DOHH2 (cell line): ENCODE results near the gene FNDC3B.

Source experiments
- H3F3A ChIP-seq: fragments of 200-600 bp; sonication (generic), shearing (Covaris generic); 2 replicates; pipeline ENCODE4 v1.6.0; 2016; ENCODE audit warnings: antibody characterized with exemption, mild to moderate bottlenecking; ENCODE audit not compliant: control insufficient read depth, insufficient read depth
- H3K27ac ChIP-seq: fragments of 200-600 bp; sonication (generic); 2 replicates; pipeline ENCODE4 v1.5.1; 2014; ENCODE audit warnings: low read depth, mild to moderate bottlenecking, low read length, moderate library complexity
- H3K27me3 ChIP-seq: fragments of 200-600 bp; sonication (generic); 2 replicates; pipeline ENCODE4 v1.6.1; 2014; ENCODE audit warnings: mild to moderate bottlenecking, low read length, mixed read lengths; ENCODE audit not compliant: control insufficient read depth
- H3K36me3 ChIP-seq: fragments of 200-600 bp; sonication (generic); 2 replicates; pipeline ENCODE4 v1.6.1; 2014; ENCODE audit warnings: mild to moderate bottlenecking, low read length, moderate library complexity, mixed read lengths; ENCODE audit not compliant: control insufficient read depth
- H3K4me1 ChIP-seq: fragments of 200-600 bp; sonication (generic); 2 replicates; pipeline ENCODE4 v1.6.1; 2014; ENCODE audit warnings: mild to moderate bottlenecking, low read length, mixed read lengths; ENCODE audit not compliant: control insufficient read depth
- H3K4me2 ChIP-seq: fragments of 200-600 bp; sonication (generic); 2 replicates; pipeline ENCODE4 v1.6.0; 2014; ENCODE audit warnings: mild to moderate bottlenecking, low read length, moderate library complexity
- H3K4me3 ChIP-seq: fragments of 200-600 bp; sonication (generic); 2 replicates; pipeline ENCODE4 v1.5.1; 2014; ENCODE audit warnings: mild to moderate bottlenecking, low read length, mixed read lengths
- H3K79me2 ChIP-seq: fragments of 200-600 bp; sonication (generic); 2 replicates; pipeline ENCODE4 v1.6.1; 2014; ENCODE audit warnings: mild to moderate bottlenecking, low read length, mixed read lengths; ENCODE audit not compliant: control insufficient read depth
- H3K9me2 ChIP-seq: fragments of 200-600 bp; sonication (generic); replicated peaks from 2 replicates; pipeline ENCODE4 v1.6.1; 2014; ENCODE audit warnings: mild to moderate bottlenecking, low read length, mixed read lengths; ENCODE audit not compliant: control insufficient read depth
- H3K9me3 ChIP-seq: fragments of 200-600 bp; sonication (generic); 2 replicates; pipeline ENCODE4 v1.6.1; 2014; ENCODE audit warnings: antibody characterized with exemption, low read length, mixed read lengths; ENCODE audit not compliant: control insufficient read depth, insufficient read depth
- H4K20me1 ChIP-seq: fragments of 200-600 bp; sonication (generic); 2 replicates; pipeline ENCODE4 v1.6.0; 2014; ENCODE audit warnings: low read depth, mild to moderate bottlenecking, antibody characterized with exemption, low read length, moderate library complexity; ENCODE audit not compliant: control insufficient read depth, insufficient read depth
- CTCF ChIP-seq: fragments of 200-600 bp; sonication (generic); IDR thresholded peaks from one replicate; pipeline ENCODE4 v1.5.1; 2014; ENCODE audit warnings: antibody characterized with exemption, mild to moderate bottlenecking, low read depth, low read length; ENCODE audit not compliant: poor library complexity, severe bottlenecking
- EZH2phosphoT487 ChIP-seq: fragments of 200-600 bp; sonication (generic); IDR thresholded peaks from 2 replicates; pipeline ENCODE4 v1.6.1; 2017; ENCODE audit warnings: borderline replicate concordance, mild to moderate bottlenecking, antibody characterized with exemption, low read length, moderate library complexity, mixed read lengths

FNDC3B gene

GRCh38 chr3:172310428-172310760, 271.0 kb downstream of the FNDC3B start:
- H3F3A ChIP-seq: no peaks in the 10 kb centered on the region
- TF ChIP-seq CTCF (no peak), EZH2phosphoT487 (no peak)
- H3K4me2 ChIP-seq: no peak overlapping the region
- no peaks in the 10 kb centered on the region; the same call in 1 of the 2 replicates for H3K36me3 ChIP-seq
- H4K20me1 ChIP-seq: no peaks in the 10 kb centered on the region
- no peaks in the 10 kb centered on the region for H3K27me3 ChIP-seq
- H3K4me1 ChIP-seq: no peaks in the 10 kb centered on the region
- no peaks in the 10 kb centered on the region for H3K9me2 ChIP-seq
- no peaks in the 10 kb centered on the region for H3K9me3 ChIP-seq
- H3K27ac ChIP-seq: no peak overlapping the region
- H3K4me3 ChIP-seq: no peak overlapping the region
- no peaks in the 10 kb centered on the region for H3K79me2 ChIP-seq

DNA sequence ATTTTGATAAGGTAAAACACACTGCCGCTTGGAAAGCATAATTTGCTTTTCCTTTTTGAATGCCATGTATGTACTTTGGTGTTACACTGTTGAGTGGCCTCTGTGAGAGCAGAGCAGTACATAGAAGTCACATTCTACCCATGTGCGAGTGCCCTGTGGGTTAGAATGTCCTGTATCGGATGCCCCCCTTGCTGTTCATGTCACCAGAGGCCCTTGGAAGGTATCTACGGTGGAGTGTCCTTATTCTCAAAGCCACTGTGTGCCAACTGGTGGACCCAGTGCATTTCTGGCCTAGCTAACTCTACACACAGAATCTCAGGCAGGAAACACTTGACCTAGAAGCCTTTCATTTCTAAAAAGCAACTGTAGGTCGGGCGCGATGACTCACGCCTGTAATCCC, 271.8 kb downstream of the FNDC3B start:
- no peak overlapping the region for H3K4me3 ChIP-seq
- H3K27ac ChIP-seq: no peak overlapping the region
- no peaks in the 10 kb centered on the region for H4K20me1 ChIP-seq
- TF ChIP-seq EZH2phosphoT487 (no peak), CTCF (no peak)
- H3K27me3 ChIP-seq: no peaks in the 10 kb centered on the region
- no peaks in the 10 kb centered on the region for H3K79me2 ChIP-seq
- H3K9me2 ChIP-seq: no peaks in the 10 kb centered on the region
- H3K9me3 ChIP-seq: no peaks in the 10 kb centered on the region
- H3K4me1 ChIP-seq: no peaks in the 10 kb centered on the region
- H3F3A ChIP-seq: no peaks in the 10 kb centered on the region
- H3K36me3 ChIP-seq: no peaks in the 10 kb centered on the region; the same call in 1 of the 2 replicates
- no peak overlapping the region for H3K4me2 ChIP-seq

DNA sequence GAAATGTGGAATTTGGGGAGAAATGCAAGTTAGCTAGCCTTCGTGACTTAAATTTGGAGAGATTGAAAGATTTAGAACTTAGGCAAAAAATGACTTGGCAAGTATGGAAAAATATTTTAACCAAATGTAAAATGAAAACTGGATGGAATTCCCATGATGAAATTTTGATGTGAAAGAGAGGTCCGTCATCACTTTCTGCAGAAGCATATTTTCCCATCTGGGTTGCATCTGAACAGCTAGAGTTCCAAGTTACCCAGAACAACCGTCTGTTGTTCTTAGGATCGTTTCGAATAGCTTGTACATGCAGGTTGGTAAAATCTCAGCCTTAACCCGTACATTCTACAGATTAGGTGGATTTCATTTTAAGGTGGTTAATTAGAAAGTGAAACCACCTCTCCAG, 272.6 kb downstream of the FNDC3B start:
- Histone ChIP-seq H3F3A (no peaks in the 10 kb centered on the region), H3K9me2 (no peaks in the 10 kb centered on the region), H3K4me1 (no peaks in the 10 kb centered on the region), H3K9me3 (no peaks in the 10 kb centered on the region), H4K20me1 (no peaks in the 10 kb centered on the region), H3K27ac (no peak overlapping the region), H3K27me3 (no peaks in the 10 kb centered on the region), H3K4me3 (no peak overlapping the region), H3K36me3 (no peaks in the 10 kb centered on the region; the same call in 1 of the 2 replicates), H3K79me2 (no peaks in the 10 kb centered on the region), H3K4me2 (no peak overlapping the region)
- TF ChIP-seq CTCF (no peak), EZH2phosphoT487 (no peak)

DNA sequence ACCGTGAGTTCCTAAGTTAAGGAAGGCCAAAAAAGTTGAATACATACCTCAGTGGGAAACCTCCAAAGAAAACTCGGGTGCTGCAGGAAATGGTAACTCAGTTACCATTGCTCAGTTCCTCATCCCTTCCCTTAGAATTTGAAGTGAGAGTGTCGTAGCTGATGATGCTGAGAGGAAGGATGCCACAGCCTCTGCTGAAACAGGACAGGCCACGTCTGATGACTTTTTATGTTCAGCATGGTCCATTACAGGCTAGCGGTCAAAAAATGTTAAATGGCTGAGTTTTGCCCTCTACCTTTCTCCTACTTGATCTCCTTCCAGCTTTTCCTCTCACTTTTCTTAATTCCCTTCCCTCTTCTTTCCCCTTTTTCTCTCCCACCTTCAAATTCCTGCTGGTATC, 273.3 kb downstream of the FNDC3B start:
- Histone ChIP-seq H3K9me3 (no peaks in the 10 kb centered on the region), H3K36me3 (no peaks in the 10 kb centered on the region), H3K4me2 (no peak overlapping the region), H3K27me3 (no peaks in the 10 kb centered on the region), H3F3A (no peaks in the 10 kb centered on the region), H3K9me2 (no peaks in the 10 kb centered on the region), H4K20me1 (no peaks in the 10 kb centered on the region), H3K4me1 (no peaks in the 10 kb centered on the region), H3K27ac (no peak overlapping the region), H3K79me2 (no peaks in the 10 kb centered on the region), H3K4me3 (no peak overlapping the region)
- TF ChIP-seq EZH2phosphoT487 (no peak), CTCF (no peak)
